GM12873 (cell line): ENCODE measurements around the gene CSK.
A peak's percentile ranks its signal among the peaks of the same experiment; 100 is the strongest.

Source experiments
- CTCF ChIP-seq: IDR thresholded peaks from 2 replicates; pipeline ENCODE4 v1.5.1; 2012; ENCODE audit warnings: low read depth, mild to moderate bottlenecking, moderate library complexity, low read length, control low read depth; ENCODE audit not compliant: insufficient read depth; ENCODE audit errors: missing control alignments

CSK gene

GRCh38 chr15:74838746-74839525 lies 57.1 kb downstream of the CSK start:
- no peak for TF ChIP-seq CTCF

GRCh38 chr15:74839526-74840395 lies 57.9 kb downstream of the CSK start:
- TF ChIP-seq CTCF = peak; percentile 40

- TF ChIP-seq CTCF = no peak
Measured at GRCh38 chr15:74840851-74841775, 59.2 kb downstream of the CSK start.

GRCh38 chr15:74841891-74842373 lies 60.1 kb downstream of the CSK start:
- TF ChIP-seq CTCF = no peak

GRCh38 chr15:74842581-74843444 lies 60.9 kb downstream of the CSK start, which contains the start of gene ULK3:
ULK3 (minus strand) TSS chr15:74843156; CDS start chr15:74843105, 51 bp downstream.
- TF ChIP-seq CTCF = peak; percentile 53

GRCh38 chr15:74843445-74843828 lies 61.6 kb downstream of the CSK start:
- TF ChIP-seq CTCF = no peak
